HCT116 (cell line): ENCODE results near the gene PTGDS. TPM values are rescaled to one million over a fixed set of nuclear protein-coding genes. Genes with fewer than 3 reads are reported as not detected.

ENCODE experiments used
- ATAC-seq: fragments of 200-7000 bp; cut with Tn5 transposase; 2 replicates; pipeline ENCODE4 v1.9.1; 2020; ENCODE audit warnings: mild to moderate bottlenecking, moderate library complexity
- BruUV-seq: library from RNA; stranded (reverse); fragments of 400-500 nt; replicated peaks from 2 replicates; lab custom pipeline; 2021; lab: Mats Ljungman, UMichigan
- CTCF ChIA-PET: fragments of 300-600 bp; sonication (Branson Sonifier 250); formaldehyde crosslinking; loops from one replicate; lab custom pipeline; 2021; ENCODE audit warnings: antibody characterized with exemption; lab: Charles Lee
- POLR2A ChIA-PET: fragments of 300-600, 350-600 bp; sonication (Branson Sonifier 250); formaldehyde crosslinking; loops from one replicate; lab custom pipeline; 2021; ENCODE audit warnings: antibody characterized with exemption; lab: Charles Lee
- RAD21 ChIA-PET, 2 experiments: fragments of 300-600 bp; sonication (Branson Sonifier 250); formaldehyde crosslinking; loops; one replicate each; lab custom pipeline; 2023; ENCODE audit warnings: low total read pairs in 2 of 2; ENCODE audit not compliant: uncharacterized antibody in 2 of 2, unreplicated experiment in 2 of 2, low non-redundant PET in 1 of 2; lab: Charles Lee
- DNase-seq: peaks from one replicate; pipeline ENCODE4 v3.0.0-alpha.2; 2010; ENCODE audit warnings: low read depth, low spot score
- H2AFZ ChIP-seq: fragments of 200-600 bp; shearing (Covaris generic), sonication (generic); 2 replicates; pipeline ENCODE4 v1.6.1; 2017; ENCODE audit warnings: low read depth, mixed run types, mixed read lengths, antibody characterized with exemption, low read length; ENCODE audit not compliant: poor library complexity, severe bottlenecking
- H3K27ac ChIP-seq: 2 replicates; pipeline ENCODE4 v1.5.1; 2012; ENCODE audit warnings: low read depth, low read length
- H3K27me3 ChIP-seq: fragments of 200-600 bp; sonication (generic); 2 replicates; pipeline ENCODE4 v1.6.1; 2016; ENCODE audit warnings: mixed run types, low read length, mixed read lengths; ENCODE audit not compliant: insufficient read depth
- H3K36me3 ChIP-seq, 2 experiments: fragments of 200-500 bp in 1 of 2; fragments of 200-600 bp in 1 of 2; sonication (Bioruptor generic) in 1 of 2; sonication (generic) in 1 of 2; 2 replicates each; pipeline versions ENCODE4 v1.5.1 to v1.6.1; 2014 to 2016; ENCODE audit warnings: low read length in 2 of 2, inconsistent platforms in 1 of 2, mixed read lengths in 1 of 2, mixed run types in 1 of 2; ENCODE audit not compliant: insufficient read depth in 2 of 2, control insufficient read depth in 1 of 2
- H3K4me1 ChIP-seq, 2 experiments: fragments of 200-600 bp in 1 of 2; sonication (generic) in 1 of 2; 2 replicates each; pipeline versions ENCODE4 v1.5.1 to v1.6.1; 2012 to 2017; ENCODE audit warnings: low read length in 2 of 2, inconsistent platforms in 1 of 2, mild to moderate bottlenecking in 1 of 2, mixed read lengths in 1 of 2, mixed run types in 1 of 2, moderate library complexity in 1 of 2; ENCODE audit not compliant: insufficient read depth in 2 of 2, control insufficient read depth in 1 of 2
- H3K4me2 ChIP-seq: fragments of 200-600 bp; sonication (generic); 2 replicates; pipeline ENCODE4 v1.6.1; 2017; ENCODE audit warnings: mixed run types, low read length, mixed read lengths
- H3K4me3 ChIP-seq, 2 experiments: fragments of 200-600 bp in 1 of 2; sonication (generic) in 1 of 2; replicated peaks in 1 of 2; 2 replicates each; pipeline ENCODE4 v1.5.1; 2011 to 2016; ENCODE audit warnings: low read length in 2 of 2, control low read depth in 1 of 2, low read depth in 1 of 2, mild to moderate bottlenecking in 1 of 2, mixed read lengths in 1 of 2, mixed run types in 1 of 2
- H3K79me2 ChIP-seq: fragments of 200-600 bp; sonication (generic); 2 replicates; pipeline ENCODE4 v1.6.1; 2017; ENCODE audit warnings: mild to moderate bottlenecking, mixed run types, low read length, moderate library complexity, mixed read lengths; ENCODE audit not compliant: insufficient read depth
- H3K9ac ChIP-seq: fragments of 200-600 bp; sonication (generic); 2 replicates; pipeline ENCODE4 v1.6.1; 2016; ENCODE audit warnings: low read length, mixed read lengths
- H3K9me2 ChIP-seq: fragments of 200-600 bp; sonication (generic), shearing (Covaris generic); 2 replicates; pipeline ENCODE4 v1.6.1; 2017; ENCODE audit warnings: mixed run types, mild to moderate bottlenecking, moderate library complexity; ENCODE audit not compliant: insufficient read depth
- H3K9me3 ChIP-seq, 2 experiments: fragments of 200-500 bp in 1 of 2; fragments of 200-600 bp in 1 of 2; sonication (Bioruptor generic) in 1 of 2; sonication (generic) in 1 of 2; 2 replicates each; pipeline ENCODE4 v1.6.1; 2014 to 2017; ENCODE audit warnings: low read length in 2 of 2, mixed read lengths in 2 of 2, inconsistent platforms in 1 of 2, low read depth in 1 of 2, mild to moderate bottlenecking in 1 of 2, mixed run types in 1 of 2, moderate library complexity in 1 of 2; ENCODE audit not compliant: control insufficient read depth in 1 of 2, insufficient read depth in 1 of 2
- H4K20me1 ChIP-seq: fragments of 200-600 bp; sonication (generic), shearing (Covaris generic); 2 replicates; pipeline ENCODE4 v1.6.1; 2017; ENCODE audit warnings: mixed run types, mild to moderate bottlenecking, moderate library complexity; ENCODE audit not compliant: insufficient read depth
- CBX3 ChIP-seq: IDR thresholded peaks from 2 replicates; pipeline ENCODE4 v1.6.1; 2012; ENCODE audit warnings: low read depth
- CEBPB ChIP-seq: IDR thresholded peaks from 2 replicates; pipeline ENCODE4 v1.6.1; 2012; ENCODE audit warnings: low read depth
- CTCF ChIP-seq, 3 experiments: fragments of 200-600 bp in 1 of 3; sonication (generic) in 1 of 3; IDR thresholded peaks in 2 of 3; conservative IDR thresholded peaks in 1 of 3; 2 replicates each; pipeline ENCODE4 v1.5.1; 2012 to 2017; ENCODE audit warnings: low read depth in 2 of 3, low read length in 2 of 3, antibody characterized with exemption in 1 of 3, borderline replicate concordance in 1 of 3, control low read depth in 1 of 3, mild to moderate bottlenecking in 1 of 3, mixed read lengths in 1 of 3, mixed run types in 1 of 3, moderate library complexity in 1 of 3; ENCODE audit not compliant: insufficient read depth in 1 of 3
- EGR1 ChIP-seq: IDR thresholded peaks from 2 replicates; pipeline ENCODE4 v1.6.1; 2012; ENCODE audit warnings: low read depth
- ELF1 ChIP-seq: IDR thresholded peaks from 2 replicates; pipeline ENCODE4 v1.6.1; 2012; ENCODE audit warnings: low read depth, borderline replicate concordance
- EZH2phosphoT487 ChIP-seq: fragments of 200-600 bp; IDR thresholded peaks from 2 replicates; pipeline ENCODE4 v1.6.1; 2018; ENCODE audit warnings: antibody characterized with exemption, borderline replicate concordance
- FOSL1 ChIP-seq: IDR thresholded peaks from 2 replicates; pipeline ENCODE4 v1.6.1; 2012; ENCODE audit warnings: low read depth
- JUND ChIP-seq: IDR thresholded peaks from 2 replicates; pipeline ENCODE4 v1.6.1; 2012
- POLR2A ChIP-seq: IDR thresholded peaks from 2 replicates; pipeline ENCODE4 v1.7.0; 2011; ENCODE audit warnings: borderline replicate concordance; ENCODE audit not compliant: insufficient read depth, insufficient read length; ENCODE audit errors: extremely low read depth
- POLR2AphosphoS5 ChIP-seq: IDR thresholded peaks from 2 replicates; pipeline ENCODE4 v1.6.1; 2011; ENCODE audit warnings: mild to moderate bottlenecking, low read depth, low read length, moderate library complexity
- RAD21 ChIP-seq: IDR thresholded peaks from 2 replicates; pipeline ENCODE4 v1.6.1; 2012; ENCODE audit warnings: low read depth, mild to moderate bottlenecking
- REST ChIP-seq: IDR thresholded peaks from 2 replicates; pipeline ENCODE4 v1.6.1; 2012; ENCODE audit warnings: low read depth
- SIN3A ChIP-seq: IDR thresholded peaks from 2 replicates; pipeline ENCODE4 v1.6.1; 2012; ENCODE audit warnings: low read depth
- SP1 ChIP-seq: IDR thresholded peaks from 2 replicates; pipeline ENCODE4 v1.6.1; 2012; ENCODE audit warnings: low read depth
- TCF7L2 ChIP-seq: IDR thresholded peaks from 2 replicates; pipeline ENCODE4 v1.7.0; 2011; ENCODE audit warnings: borderline replicate concordance, inconsistent platforms; ENCODE audit not compliant: insufficient read depth, insufficient read length; ENCODE audit errors: extremely low read depth
- ZFX ChIP-seq: fragments of 450-650 bp; IDR thresholded peaks from 2 replicates; pipeline ENCODE4 v1.6.1; 2017
- ZNF274 ChIP-seq: fragments of 200-500 bp; sonication (Bioruptor generic); IDR thresholded peaks from 2 replicates; pipeline ENCODE4 v1.6.1; 2014; ENCODE audit warnings: mild to moderate bottlenecking, low read depth, low read length, inconsistent platforms
- intact Hi-C: fragments of 100-400 bp; cut with micrococcal nuclease; formaldehyde crosslinking; loops from 2 replicates; pipeline ENCODE4 v1.10.0; 2022
- total RNA-seq: library from RNA; stranded (reverse); gene quantifications from one replicate; pipeline ENCODE4 v1.2.1, GENCODE V29; 2021; ENCODE audit not compliant: unreplicated experiment
- TF ChIP-seq, protein P1 (sequence below): IDR thresholded peaks from 2 replicates; pipeline ENCODE4 v1.6.1; 2012
- TF ChIP-seq, protein P2 (sequence below): IDR thresholded peaks from 2 replicates; pipeline ENCODE4 v1.6.1; 2012
- TF ChIP-seq, protein P3 (sequence below): IDR thresholded peaks from 2 replicates; pipeline ENCODE4 v1.6.1; 2011; ENCODE audit warnings: mild to moderate bottlenecking, low read length, moderate library complexity; ENCODE audit not compliant: insufficient replicate concordance; ENCODE audit errors: extremely low read depth

Gene PTGDS
- total RNA-seq, 1 experiment from 2014 or later: 3.1 TPM

- no peaks in the 10 kb centered on the region for H3K27me3 ChIP-seq
- ATAC-seq (no peak), DNase-seq (no peak)
- intact Hi-C loops: no loop called here
- H3K9ac ChIP-seq: no peak overlapping the region
- no peak overlapping the region for H3K4me3 ChIP-seq
- no TSS peak for BruUV-seq
- ChIA-PET RAD21 (no interaction called here), POLR2A (no interaction called here), CTCF (no interaction called here)
- peaks cover 4 to 11% of the 10 kb centered on the region in 2 experiments for H3K4me1 ChIP-seq
- H3K27ac ChIP-seq: no peak overlapping the region; the same call in 1 of the 2 replicates
- TF ChIP-seq ZFX: no peak
- no peak for TF ChIP-seq REST
- TF ChIP-seq RAD21: no peak
- no peak for TF ChIP-seq SP1
- TF ChIP-seq SIN3A: no peak
- TF ChIP-seq TCF7L2: no peak
- TF ChIP-seq POLR2AphosphoS5: no peak
- no peak for TF ChIP-seq FOSL1
- no peak for TF ChIP-seq CEBPB
- TF ChIP-seq POLR2A: no peak
- TF ChIP-seq JUND: no peak
- no peak for TF ChIP-seq CBX3
- TF ChIP-seq CTCF (IDR thresholded peaks at IDR 0.05 in 2 of 3, conservative IDR thresholded peaks at IDR 0.05 in 1 of 3; ENCODE audit: borderline replicate concordance in 1 of 3, insufficient read depth in 1 of 3, low read depth in 2 of 3, low read length in 2 of 3): no peak
- TF ChIP-seq, protein P1, sequence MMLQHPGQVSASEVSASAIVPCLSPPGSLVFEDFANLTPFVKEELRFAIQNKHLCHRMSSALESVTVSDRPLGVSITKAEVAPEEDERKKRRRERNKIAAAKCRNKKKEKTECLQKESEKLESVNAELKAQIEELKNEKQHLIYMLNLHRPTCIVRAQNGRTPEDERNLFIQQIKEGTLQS: no peak
- TF ChIP-seq, protein P2, sequence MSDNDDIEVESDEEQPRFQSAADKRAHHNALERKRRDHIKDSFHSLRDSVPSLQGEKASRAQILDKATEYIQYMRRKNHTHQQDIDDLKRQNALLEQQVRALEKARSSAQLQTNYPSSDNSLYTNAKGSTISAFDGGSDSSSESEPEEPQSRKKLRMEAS: no peak
- TF ChIP-seq EGR1: no peak
- TF ChIP-seq ELF1: no peak
- TF ChIP-seq EZH2phosphoT487: no peak
- TF ChIP-seq ZNF274: no peak
- TF ChIP-seq, protein P3, sequence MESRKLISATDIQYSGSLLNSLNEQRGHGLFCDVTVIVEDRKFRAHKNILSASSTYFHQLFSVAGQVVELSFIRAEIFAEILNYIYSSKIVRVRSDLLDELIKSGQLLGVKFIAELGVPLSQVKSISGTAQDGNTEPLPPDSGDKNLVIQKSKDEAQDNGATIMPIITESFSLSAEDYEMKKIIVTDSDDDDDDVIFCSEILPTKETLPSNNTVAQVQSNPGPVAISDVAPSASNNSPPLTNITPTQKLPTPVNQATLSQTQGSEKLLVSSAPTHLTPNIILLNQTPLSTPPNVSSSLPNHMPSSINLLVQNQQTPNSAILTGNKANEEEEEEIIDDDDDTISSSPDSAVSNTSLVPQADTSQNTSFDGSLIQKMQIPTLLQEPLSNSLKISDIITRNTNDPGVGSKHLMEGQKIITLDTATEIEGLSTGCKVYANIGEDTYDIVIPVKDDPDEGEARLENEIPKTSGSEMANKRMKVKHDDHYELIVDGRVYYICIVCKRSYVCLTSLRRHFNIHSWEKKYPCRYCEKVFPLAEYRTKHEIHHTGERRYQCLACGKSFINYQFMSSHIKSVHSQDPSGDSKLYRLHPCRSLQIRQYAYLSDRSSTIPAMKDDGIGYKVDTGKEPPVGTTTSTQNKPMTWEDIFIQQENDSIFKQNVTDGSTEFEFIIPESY: no peak
- H4K20me1 ChIP-seq: no peaks in the 10 kb centered on the region
- no peak overlapping the region for H2AFZ ChIP-seq
- no peaks in the 10 kb centered on the region for H3K9me3 ChIP-seq
- no peaks in the 10 kb centered on the region for H3K36me3 ChIP-seq
- H3K4me2 ChIP-seq: no peak overlapping the region
- no peaks in the 10 kb centered on the region for H3K79me2 ChIP-seq
- no peaks in the 10 kb centered on the region for H3K9me2 ChIP-seq
Observed at GRCh38 chr9:136958898-136959850, 18.1 kb upstream of the PTGDS start.
